Right lung (tissue), 5 donors: Measurements from ENCODE around the gene HHAT. TPM values are rescaled to one million over a fixed set of nuclear protein-coding genes. Genes with fewer than 3 reads are reported as not detected.

Experiments
- DNase-seq, 2 donors: peaks; one replicate each; pipeline ENCODE4 v3.0.0-alpha.2; 2013
- polyA plus RNA-seq, 5 donors: library from polyadenylated mRNA; unstranded; fragments of 120-200 nt; gene quantifications; one replicate each; pipeline versions ENCODE4 v1.2.1 to v1.2.3, GENCODE V29; 2013; ENCODE audit warnings: inconsistent platforms in 1 of 5, low replicate concordance in 1 of 5; ENCODE audit not compliant: insufficient read length in 5 of 5, insufficient read depth in 1 of 5

The HHAT gene
- polyA plus RNA-seq, 5 donors: 9.3 to 12.0 (median 11.2) TPM

DNA sequence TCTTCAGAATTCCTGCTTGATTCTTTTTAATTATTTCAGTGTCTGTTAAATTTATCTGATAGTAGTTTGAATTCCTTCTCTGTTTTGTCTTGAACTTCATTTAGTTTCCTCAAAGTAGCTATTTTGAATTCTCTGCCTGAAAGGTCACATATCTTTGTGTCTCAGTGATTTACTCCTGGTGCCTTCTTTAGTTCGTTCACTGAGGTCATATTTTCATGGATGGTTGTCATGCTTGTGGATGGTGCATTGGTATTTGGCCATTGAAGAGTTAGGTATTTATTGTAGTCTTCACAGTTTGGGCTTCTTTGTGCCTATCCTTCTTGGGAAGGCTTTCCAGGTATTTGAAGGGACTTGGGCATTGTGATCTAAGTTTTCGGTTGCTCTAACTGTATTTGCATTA lies 267.9 kb downstream of the HHAT start:
- no peak for DNase-seq

DNA sequence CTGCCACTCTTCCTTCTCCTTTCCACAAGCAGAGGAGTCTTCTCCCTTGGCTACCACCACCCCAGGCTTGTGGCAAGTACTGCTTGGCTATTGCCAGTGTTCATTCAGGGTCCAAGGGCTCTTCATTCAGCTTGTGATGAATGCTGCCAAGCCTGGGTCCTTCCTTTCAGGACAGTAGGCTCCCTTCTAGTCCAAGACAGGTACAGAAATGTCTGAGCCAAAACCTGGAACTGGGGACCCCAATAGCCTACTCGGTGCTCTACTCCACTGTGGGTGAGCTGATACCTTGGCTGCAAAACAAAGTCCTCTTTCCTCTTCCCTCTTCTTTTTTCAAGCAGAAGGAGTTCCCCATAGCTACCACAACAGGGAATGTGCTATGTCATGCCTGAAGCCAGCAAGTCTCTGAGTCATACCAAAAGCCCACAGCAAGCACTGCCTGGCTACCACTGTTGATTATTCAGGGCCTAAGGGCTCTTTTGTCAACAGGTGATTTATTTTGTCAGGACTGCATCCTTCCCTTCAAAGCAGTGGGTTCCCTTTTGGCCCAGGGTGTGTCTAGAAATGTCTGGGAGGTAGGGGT lies 268.9 kb downstream of the HHAT start:
- DNase-seq: no peak

DNA sequence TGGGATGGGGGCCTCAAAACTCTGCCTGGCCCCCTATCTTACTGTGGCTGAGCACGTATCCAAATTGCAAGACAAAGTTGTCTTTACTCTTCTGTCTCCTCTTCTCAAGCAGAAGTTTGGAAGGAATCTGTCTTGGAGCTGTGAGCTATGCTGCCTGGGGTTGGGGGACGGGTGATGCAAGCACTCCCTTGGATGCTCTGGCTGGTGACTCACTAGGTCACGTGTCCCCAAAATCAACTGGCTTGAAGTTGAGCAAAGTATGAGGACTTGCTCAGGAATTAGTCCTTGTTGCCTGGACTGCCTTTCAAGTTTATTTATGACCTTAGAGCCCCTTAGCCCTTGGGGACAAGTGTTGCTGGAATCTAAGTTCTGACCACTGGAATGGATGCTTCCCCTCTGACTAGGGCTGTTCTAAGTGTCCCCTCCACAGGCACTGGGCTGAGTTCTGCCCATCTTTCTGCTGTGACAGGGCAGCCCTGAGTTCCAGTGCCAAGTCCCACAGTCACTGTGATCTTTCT lies 269.5 kb downstream of the HHAT start:
- DNase-seq: no peak

DNA sequence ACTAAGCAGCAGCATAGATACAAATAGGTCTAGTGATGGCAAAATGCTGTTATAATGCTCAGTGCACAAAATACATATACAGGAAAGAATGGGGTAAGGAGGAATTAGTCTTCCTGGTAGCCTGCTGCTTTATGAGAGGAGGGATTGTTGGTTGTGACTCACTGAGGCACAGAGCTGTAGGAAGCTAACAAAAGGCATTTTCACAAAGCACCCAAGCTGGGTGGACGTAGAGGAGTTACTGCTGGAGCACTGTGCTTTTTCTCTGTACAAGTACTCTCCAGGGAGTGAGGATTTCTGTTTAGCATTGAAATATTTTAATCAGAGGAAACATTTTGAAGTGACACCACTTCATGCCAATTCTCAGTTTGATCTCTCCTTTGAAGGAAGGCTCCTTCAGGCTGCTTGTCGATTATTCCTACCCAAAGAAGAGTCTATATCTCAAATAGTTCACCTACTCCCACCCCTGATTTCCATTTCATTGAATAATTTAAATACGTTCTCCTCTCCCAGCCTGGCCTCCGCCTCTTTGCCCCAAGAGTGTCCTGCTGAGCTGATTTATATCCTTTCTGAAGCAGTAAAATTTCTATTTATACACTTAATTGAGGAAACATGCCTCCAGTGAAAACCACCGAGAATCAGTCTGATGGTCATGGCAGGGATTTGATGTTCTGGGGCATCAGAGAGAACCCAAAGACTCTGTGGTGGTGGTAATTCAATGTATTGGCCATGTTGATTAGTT lies 271.9 kb downstream of the HHAT start:
- no peak for DNase-seq

DNA sequence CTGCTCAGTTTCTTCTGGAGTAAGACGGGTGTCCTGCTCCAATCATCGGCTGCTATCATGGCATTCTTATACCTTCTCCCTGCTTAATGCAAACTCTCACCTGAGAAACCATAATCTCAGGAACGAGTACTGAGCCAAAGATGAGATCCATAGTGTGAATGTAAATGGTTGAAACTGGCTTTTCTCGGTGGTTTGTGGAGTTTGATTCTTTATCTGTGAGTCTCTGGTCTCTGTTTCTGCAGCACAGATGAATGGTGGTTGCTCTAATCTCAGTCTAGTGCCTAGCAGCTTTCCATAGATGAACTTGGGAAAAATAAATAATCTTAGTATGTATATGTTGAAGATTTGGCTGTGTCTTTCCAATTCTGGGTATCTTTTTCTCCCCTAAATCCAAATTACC lies 274.4 kb downstream of the HHAT start:
- DNase-seq: no peak

DNA sequence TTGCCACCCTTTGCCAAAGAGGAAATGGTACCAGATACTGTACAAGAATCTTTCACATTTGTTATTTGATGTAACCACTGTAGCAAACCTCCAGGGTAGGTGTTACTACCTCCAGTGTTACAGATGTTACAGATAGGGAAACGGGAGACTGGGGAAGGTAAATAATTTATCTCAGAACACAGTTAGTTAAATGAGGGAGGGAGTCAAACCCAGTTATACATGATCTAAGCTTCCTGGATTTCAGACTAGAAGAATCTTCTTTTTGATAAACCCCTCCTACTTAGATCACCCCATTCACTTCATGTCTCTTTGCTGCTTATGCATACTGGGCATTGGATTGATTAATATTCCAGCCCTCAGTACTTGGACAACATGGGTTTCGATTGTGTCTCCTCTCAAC lies 276.4 kb downstream of the HHAT start:
- DNase-seq: no peak

DNA sequence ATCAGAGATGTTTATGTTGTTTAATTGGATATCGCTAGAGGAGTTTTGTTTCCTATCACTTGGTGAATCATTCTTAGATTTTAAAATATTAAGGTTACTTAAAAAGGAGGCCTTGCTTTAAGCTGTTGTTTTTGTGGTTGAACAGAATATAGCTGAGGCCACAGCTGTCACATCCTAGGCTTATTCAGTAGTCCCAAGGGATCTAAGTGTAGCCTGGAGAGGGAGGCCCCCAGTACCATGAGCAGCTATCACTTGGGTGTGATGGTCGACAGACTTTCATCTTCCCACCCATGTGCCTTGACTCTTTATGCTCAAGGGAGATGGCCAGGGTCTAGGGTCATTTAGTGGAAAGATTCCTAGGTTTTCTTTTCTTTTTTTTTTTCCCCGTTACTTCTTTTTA lies 278.7 kb downstream of the HHAT start:
- DNase-seq: no peak

DNA sequence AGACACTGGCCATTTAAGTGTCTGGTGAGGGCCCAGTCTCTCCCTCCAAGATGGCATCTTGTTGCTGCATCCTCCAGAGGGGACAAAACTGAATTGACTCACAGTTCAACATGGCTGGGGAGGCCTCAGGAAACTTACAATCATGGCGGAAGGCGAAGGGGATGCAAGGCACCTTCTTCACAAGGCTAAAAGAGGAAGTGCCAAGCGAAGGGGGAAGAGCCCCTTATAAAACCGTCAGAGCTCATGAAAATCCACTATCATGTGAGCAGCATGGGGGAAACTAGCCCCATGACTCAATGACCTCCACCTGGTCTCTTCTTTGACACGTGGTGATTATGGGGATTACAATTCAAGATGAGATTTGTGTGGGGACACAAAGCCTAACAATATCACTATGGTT lies 280.1 kb downstream of the HHAT start:
- no peak for DNase-seq

DNA sequence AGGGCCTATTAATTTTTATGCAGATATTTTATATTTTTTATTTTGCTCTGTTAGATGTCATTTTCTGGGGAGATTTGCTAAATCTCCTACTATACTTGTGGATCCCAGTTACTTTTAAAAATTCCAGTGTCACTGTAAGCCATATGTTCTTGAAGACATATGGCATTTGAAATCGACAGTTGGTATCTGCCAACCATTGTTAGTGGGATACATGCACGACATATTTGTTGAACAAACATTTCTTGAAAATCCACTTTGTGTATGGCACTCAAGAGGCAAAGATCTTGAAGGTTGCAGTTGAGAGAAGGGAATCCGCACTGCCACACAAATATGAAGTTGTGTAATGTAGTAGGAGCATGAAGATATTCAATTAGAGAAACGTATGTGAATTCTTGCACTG lies 287.7 kb downstream of the HHAT start:
- no peak for DNase-seq

DNA sequence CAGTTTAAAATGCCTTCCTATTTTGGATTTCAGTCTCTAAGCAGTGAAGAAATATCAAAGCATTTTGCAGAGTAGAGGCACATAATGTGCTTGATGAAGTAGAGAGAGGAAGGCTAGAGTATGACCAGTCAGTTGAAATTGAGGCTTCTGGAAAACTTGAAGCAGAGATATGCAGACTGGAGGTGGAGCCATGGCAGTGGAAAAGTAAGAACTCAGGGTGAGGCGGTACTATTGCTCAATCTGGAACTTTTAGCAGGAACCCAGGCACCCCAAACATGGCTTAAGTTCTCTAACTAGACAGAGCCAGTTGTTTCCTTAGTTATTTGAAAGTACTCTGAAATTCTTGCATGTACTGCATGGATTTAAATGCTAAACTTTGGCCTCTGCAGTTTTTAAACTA lies 288.6 kb downstream of the HHAT start:
- DNase-seq: no peak

DNA sequence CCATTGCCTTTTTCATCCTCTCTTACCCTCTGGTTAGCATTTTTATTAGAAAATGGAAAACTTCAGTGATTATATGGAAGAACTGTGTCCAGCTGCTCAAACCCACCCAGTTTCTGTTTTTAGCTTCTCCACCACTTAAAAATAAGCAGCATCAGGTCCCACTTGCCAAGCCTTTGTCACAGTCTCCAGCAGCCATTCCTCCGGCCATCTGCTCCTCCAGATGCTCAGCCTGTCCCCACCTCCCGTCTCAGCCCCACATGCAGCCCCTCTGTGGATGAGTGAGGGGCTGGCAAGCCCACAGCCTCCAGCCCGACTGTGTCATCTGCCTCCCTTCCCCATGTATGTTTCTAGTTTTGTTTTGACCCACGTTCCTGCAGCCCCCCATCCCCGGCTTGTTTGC lies 289.7 kb downstream of the HHAT start:
- DNase-seq: no peak

DNA sequence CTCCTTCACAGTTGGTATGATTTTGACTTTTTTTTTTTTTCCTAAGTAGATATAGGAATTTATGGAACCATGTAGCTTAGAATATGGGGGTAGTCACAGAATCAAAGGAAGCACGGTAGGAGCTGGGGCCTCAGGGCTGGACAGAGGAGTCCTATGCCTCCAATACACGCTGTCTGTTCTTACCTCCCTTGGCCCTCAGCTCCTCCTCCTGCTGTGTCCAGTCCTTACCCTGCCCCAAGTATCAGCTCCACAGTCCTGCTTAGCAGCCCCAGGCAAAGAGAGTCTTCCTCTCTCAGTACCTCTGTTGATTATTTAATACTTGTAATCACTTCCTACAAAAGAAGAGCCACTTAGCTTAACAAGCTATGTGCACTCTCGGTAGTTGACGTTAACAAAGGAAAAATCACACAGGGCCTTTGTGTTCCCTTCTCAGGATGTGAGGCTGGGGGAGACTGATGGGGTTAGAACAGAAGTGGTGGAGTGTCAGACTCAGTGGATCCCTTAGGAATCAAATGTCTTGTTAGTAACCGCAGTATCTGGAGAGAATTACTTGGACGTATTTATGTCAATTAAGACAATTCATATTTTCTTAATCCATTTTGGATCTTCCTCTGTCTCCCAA lies 292.3 kb downstream of the HHAT start:
- no peak for DNase-seq

DNA sequence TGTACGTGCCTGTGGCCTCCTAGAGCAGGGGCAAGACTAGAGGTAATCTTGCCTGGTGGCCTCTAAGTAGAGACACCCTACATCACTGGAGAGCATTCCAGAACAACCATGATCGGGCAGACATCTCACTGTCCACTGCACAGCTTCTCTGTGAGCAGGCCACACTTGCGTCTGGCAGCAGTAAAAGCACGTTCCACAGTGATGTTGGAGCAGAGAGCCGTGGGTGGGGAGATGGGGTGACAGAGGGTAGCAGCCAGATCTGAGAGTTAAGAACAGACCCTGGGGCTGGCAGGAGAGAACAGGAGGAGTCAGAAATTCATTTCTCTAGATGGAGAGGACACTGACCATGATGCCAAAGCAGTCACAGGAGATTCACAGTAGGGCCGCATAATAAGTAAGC lies 293.0 kb downstream of the HHAT start:
- no peak for DNase-seq

DNA sequence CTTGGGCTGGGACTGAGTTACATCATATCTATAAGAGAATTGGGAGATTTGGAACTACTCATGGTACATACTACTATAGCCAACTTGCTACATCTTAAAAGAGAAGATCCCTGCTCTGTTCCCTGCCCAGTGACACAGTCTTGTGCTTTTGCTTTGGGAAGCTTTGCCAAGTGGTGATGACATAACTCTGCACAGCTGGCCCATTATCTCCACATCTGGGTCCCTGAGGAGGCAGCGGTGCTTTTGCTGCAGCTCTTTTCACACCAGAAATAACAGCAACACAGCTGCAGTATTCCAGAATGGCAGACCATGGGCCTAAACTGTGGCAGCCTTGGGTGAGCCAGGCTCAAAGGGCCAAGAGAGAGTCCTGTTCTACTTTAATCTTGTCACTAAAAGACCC lies 296.0 kb downstream of the HHAT start:
- DNase-seq: no peak

DNA sequence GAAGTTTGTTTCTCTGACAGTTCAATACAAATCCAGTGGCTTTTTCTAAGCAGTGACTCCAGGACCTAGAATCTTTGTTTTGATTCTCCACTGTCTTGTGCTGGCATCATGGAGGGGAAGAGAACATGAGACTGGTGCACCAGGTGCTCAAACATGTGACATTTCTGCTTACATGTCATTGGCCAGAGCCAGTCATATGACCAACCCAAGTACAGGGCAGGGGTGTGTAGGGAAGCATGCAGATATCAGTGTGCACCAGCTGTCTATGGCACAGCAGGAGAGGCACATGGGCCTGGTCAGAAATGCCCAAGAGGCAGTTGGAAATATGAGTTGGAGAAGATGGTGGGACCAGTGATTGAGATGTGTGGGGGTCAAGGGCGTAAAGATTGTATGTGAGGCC lies 297.0 kb downstream of the HHAT start:
- no peak for DNase-seq

DNA sequence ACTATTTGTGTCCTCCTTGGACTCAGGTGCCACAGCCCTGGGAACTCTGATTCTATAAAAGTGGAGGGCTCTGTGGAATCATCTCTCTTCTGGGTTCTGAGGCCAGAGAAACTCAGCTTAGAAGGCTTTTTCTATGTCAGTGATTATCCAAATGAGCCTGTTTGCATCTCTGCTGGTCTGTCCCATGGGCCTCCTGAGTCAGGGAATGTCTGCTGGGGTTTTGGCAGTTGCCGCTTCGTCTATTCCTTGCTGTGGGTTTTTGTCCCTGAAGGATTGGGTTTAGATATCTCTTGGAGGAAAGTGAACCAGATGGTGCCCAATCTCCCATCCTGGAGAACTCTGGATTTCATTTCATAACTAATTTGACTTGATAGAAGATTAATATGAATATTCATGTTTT lies 297.6 kb downstream of the HHAT start:
- no peak for DNase-seq

DNA sequence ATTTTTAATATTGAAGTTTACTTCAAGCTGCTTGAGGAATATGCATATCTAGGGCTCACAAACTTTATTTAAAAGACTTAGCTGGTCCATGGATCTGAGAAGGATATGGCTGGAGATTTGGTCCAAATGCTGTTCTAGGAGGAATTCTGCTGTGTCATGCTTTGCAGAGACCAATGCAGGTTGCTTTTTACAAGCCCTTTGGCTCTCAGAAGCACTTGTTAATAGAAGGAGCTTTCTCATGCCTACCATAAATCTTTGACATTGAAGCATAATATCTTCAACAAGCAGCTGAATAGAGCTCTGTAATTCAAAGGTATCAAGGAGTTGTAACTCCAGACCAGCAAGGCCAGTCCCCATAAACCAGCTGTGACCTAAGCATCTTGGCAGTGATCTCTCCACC lies 299.1 kb downstream of the HHAT start:
- DNase-seq: no peak

DNA sequence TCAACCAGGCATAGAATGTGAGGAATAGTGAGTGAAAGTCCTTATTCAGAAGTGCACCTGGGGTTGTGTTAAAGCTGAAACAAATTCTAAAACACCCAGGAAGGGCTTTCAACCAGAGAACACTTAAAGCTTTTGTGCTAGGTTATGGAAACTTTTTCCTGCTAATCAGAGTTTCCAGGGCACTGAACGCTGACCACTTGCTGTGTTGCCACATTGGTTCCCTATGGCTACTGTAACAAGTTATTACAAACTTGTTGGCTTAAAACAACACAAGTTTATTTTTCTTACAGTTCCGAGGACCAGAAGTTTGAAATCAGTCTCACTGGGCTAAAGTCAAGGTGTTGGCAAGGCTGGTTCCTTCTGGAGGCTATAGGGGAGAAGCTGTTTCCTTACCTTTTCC lies 300.6 kb downstream of the HHAT start:
- DNase-seq: no peak

DNA sequence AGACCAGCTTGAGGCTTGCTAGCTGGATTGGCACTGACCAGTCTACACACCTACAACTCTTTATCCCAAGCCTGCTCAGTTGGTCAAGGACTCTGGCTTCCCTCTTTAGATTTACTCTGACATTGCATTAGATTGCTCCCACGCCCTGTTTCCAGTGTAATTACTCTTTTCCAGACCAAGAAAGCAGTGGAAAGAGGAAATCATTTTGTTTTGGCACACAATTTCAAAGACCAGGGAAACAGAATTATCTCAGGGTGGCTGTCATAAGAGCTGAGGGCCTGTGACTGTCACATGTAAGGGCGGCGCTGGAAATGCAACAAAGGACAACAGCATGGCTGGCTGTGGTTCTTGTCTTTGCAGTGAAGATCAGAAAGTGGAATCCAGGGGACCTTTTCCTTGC lies 302.7 kb downstream of the HHAT start:
- no peak for DNase-seq

DNA sequence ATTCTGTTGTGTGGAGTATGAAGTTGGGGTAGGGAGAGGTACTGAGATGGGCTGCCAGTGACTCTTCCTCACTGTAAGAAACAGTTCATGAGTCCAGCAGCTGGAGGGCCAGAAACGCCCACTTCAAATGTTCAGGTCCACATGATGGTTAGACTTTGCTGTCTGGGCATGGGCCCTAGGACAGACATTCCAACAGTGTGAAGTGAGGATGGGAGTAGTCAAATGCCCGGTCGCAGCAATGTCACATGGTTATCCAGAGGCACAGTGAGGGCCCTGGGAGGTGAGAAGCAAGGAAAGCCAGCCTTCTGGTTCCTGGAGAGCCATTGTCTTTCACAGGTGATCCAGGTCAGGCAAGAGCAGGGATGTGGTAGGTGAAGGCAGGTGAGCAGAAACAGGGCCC lies 304.4 kb downstream of the HHAT start:
- DNase-seq: no peak

DNA sequence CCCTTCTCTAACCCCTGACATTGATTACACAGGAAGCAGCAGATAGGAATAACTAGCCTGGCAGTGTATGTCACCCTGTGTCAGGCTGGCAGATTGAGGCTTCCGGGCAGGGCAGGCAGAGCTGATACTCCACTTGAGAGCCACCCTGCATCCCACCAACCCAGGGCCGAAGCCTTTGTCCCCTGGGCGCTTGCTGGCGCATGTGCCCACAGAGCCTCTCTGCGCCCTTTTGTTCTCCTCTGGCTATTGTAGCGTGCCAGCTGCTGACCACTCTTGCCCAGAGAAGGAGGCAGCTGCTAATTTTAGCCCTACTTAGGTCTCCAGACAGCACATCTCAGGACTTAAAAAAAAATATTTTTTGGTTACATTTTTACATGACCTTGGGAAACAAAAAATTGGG lies 304.9 kb downstream of the HHAT start:
- DNase-seq: no peak

DNA sequence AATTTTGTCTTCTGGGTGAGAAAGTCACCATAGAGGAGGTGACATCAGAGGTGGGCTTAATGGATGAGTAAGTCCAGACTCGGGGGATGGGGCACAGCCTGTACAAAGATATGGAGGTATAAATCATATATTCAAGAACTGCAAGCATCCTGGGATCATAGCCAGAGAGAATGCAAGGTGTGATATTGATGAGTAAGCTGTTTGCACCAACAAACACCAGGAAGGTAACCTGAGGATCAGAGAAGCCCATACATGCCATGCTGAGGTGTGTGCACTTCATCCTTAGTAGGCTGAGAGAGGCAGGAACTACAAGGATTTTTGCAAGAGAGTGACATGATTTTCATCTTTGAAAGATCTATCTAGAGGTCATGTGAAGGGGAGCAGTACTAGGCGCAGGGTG lies 306.4 kb downstream of the HHAT start:
- DNase-seq: no peak

DNA sequence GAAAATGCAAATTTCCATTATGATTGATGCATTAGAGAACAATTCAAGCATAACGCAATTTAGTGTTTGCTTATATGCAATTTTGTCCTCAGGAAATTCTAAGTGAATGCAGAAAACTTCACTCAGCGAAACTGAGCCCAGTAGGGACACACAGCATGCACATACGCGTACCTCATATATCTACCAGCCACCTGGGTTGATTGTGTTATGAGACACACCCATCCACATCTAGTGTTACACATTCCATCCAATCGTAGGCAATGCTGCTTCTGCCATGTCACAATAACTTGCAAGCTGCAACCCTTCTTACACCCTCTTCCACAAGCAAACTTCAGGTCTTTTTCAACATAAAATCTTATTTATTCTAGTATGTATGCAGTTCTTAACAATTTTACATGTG lies 312.9 kb downstream of the HHAT start:
- no peak for DNase-seq
